Mesenchymal stem cell (in vitro differentiated cells and primary cell): ENCODE results near the gene C8A.

Source experiments
- DNase-seq: peaks from one replicate; pipeline ENCODE4 v3.0.0-alpha.2; 2013
- H2AFZ ChIP-seq: one replicate; pipeline ENCODE4 v1.6.1; 2013; ENCODE audit warnings: low read depth, mild to moderate bottlenecking, control low read depth, inconsistent platforms, low read length, moderate library complexity
- H2AK5ac ChIP-seq: 2 replicates; pipeline ENCODE4 v1.6.1; 2013; ENCODE audit warnings: low read length, moderate library complexity, mild to moderate bottlenecking, inconsistent platforms; ENCODE audit not compliant: severe bottlenecking
- H2BK120ac ChIP-seq: one replicate; pipeline ENCODE4 v1.6.1; 2013; ENCODE audit warnings: low read depth, mild to moderate bottlenecking, inconsistent platforms, low read length, moderate library complexity
- H2BK12ac ChIP-seq, 2 experiments: one replicate each; pipeline ENCODE4 v1.6.1; 2013; ENCODE audit warnings: inconsistent platforms in 2 of 2, low read length in 2 of 2, mild to moderate bottlenecking in 2 of 2, moderate library complexity in 2 of 2, control low read depth in 1 of 2
- H2BK15ac ChIP-seq: one replicate; pipeline ENCODE4 v1.6.1; 2013; ENCODE audit warnings: mild to moderate bottlenecking, low read depth, inconsistent platforms; ENCODE audit not compliant: poor library complexity, severe bottlenecking
- H2BK5ac ChIP-seq: 2 replicates; pipeline ENCODE4 v1.6.1; 2013; ENCODE audit warnings: low read depth, mild to moderate bottlenecking, low read length, control low read depth, inconsistent platforms; ENCODE audit not compliant: poor library complexity, severe bottlenecking
- H3K14ac ChIP-seq, 2 experiments: one replicate each; pipeline ENCODE4 v1.6.1; 2013; ENCODE audit warnings: inconsistent platforms in 2 of 2, low read length in 2 of 2, control low read depth in 1 of 2, mild to moderate bottlenecking in 1 of 2, moderate library complexity in 1 of 2
- H3K18ac ChIP-seq, 2 experiments: one replicate each; pipeline ENCODE4 v1.6.1; 2013; ENCODE audit warnings: inconsistent platforms in 2 of 2, low read length in 2 of 2, control low read depth in 1 of 2, low read depth in 1 of 2, mild to moderate bottlenecking in 1 of 2
- H3K23ac ChIP-seq, 2 experiments: one replicate each; pipeline ENCODE4 v1.6.1; 2013; ENCODE audit warnings: inconsistent platforms in 2 of 2, low read length in 2 of 2, mild to moderate bottlenecking in 2 of 2, moderate library complexity in 2 of 2, control low read depth in 1 of 2
- H3K27ac ChIP-seq: 2 replicates; pipeline ENCODE4 v1.5.1; 2013; ENCODE audit warnings: mild to moderate bottlenecking, moderate library complexity, low read length, control low read depth, inconsistent platforms; ENCODE audit not compliant: poor library complexity, severe bottlenecking
- H3K27me3 ChIP-seq, 2 experiments: 2 replicates each; pipeline versions ENCODE4 v1.6.1 to v1.7.0; 2013; ENCODE audit warnings: low read length in 2 of 2, mild to moderate bottlenecking in 2 of 2, moderate library complexity in 2 of 2, control low read depth in 1 of 2, inconsistent platforms in 1 of 2; ENCODE audit not compliant: control insufficient read depth in 1 of 2, insufficient read depth in 1 of 2
- H3K36me3 ChIP-seq, 2 experiments: 2 replicates each; pipeline versions ENCODE4 v1.6.1 to v1.7.0; 2013; ENCODE audit warnings: low read length in 2 of 2, control low read depth in 1 of 2, inconsistent platforms in 1 of 2, low read depth in 1 of 2, mild to moderate bottlenecking in 1 of 2; ENCODE audit not compliant: insufficient read depth in 2 of 2, control insufficient read depth in 1 of 2
- H3K4ac ChIP-seq, 2 experiments: one replicate each; pipeline ENCODE4 v1.6.1; 2013; ENCODE audit warnings: inconsistent platforms in 2 of 2, low read length in 2 of 2, mild to moderate bottlenecking in 2 of 2, moderate library complexity in 2 of 2, control low read depth in 1 of 2, low read depth in 1 of 2
- H3K4me1 ChIP-seq: 2 replicates; pipeline ENCODE4 v1.6.1; 2013; ENCODE audit warnings: low read depth, low read length, control low read depth; ENCODE audit not compliant: control insufficient read depth, insufficient read depth
- H3K4me2 ChIP-seq: 2 replicates; pipeline ENCODE4 v1.6.1; 2013; ENCODE audit warnings: low read length, mild to moderate bottlenecking, inconsistent platforms; ENCODE audit not compliant: poor library complexity, severe bottlenecking
- H3K4me3 ChIP-seq, 2 experiments: 2 replicates each; pipeline versions ENCODE4 v1.5.1 to v1.7.0; 2013; ENCODE audit warnings: low read length in 2 of 2, mild to moderate bottlenecking in 2 of 2, control low read depth in 1 of 2, low read depth in 1 of 2; ENCODE audit not compliant: insufficient read depth in 1 of 2
- H3K79me1 ChIP-seq: replicated peaks from 2 replicates; pipeline ENCODE4 v1.6.1; 2013; ENCODE audit warnings: mild to moderate bottlenecking, control low read depth, low read length, inconsistent platforms; ENCODE audit not compliant: poor library complexity, severe bottlenecking
- H3K9ac ChIP-seq: 2 replicates; pipeline ENCODE4 v1.7.0; 2013; ENCODE audit warnings: mild to moderate bottlenecking, low read length, moderate library complexity
- H3K9me3 ChIP-seq: 2 replicates; pipeline ENCODE4 v1.7.0; 2013; ENCODE audit warnings: mild to moderate bottlenecking, low read length; ENCODE audit not compliant: control insufficient read depth
- H4K8ac ChIP-seq: one replicate; pipeline ENCODE4 v1.6.1; 2013; ENCODE audit warnings: inconsistent platforms, mild to moderate bottlenecking, low read length, moderate library complexity
- H4K91ac ChIP-seq: one replicate; pipeline ENCODE4 v1.6.1; 2013; ENCODE audit warnings: mild to moderate bottlenecking, low read length, inconsistent platforms
- WGBS: methylation state at CpG from one replicate; pipeline ENCODE4 v1.1.7; 2013; ENCODE audit warnings: mixed read lengths; 5-methylcytosine and 5-hydroxymethylcytosine counted together

The C8A gene

DNA sequence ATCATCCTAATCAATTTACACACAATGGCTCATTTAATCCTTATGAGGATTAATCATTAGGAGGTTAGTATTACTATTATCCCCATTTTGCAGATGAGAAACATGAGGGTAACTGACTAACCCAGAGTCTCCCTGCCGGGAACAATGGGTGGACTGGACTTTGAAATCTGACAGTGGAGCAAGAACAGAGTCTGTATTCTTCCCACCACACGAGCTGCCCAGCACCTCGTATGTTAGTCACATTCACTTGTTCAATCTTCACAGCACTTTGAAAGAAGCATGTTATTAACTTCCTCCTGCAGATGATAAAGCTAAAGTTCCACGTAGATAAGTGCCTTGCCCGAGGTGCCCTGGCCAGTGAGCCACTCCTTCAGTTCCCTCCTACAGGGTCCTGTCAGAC is 98.8 kb downstream of the C8A start:
- no peak overlapping the region for H2AK5ac ChIP-seq
- H3K14ac ChIP-seq: no peak overlapping the region
- H3K18ac ChIP-seq: no peak overlapping the region
- no peak overlapping the region for H3K9ac ChIP-seq
- no peaks in the 10 kb centered on the region for H3K27me3 ChIP-seq
- no peak overlapping the region for H3K4me3 ChIP-seq
- H2BK5ac ChIP-seq: no peak overlapping the region
- no peak overlapping the region for H2AFZ ChIP-seq
- no peak overlapping the region for H2BK12ac ChIP-seq
- no peak overlapping the region for H4K91ac ChIP-seq
- no peak overlapping the region for H3K4ac ChIP-seq
- no peak overlapping the region for H2BK15ac ChIP-seq
- H3K27ac ChIP-seq: no peak overlapping the region
- H3K36me3 ChIP-seq: no peaks in the 10 kb centered on the region
- no peak overlapping the region for H4K8ac ChIP-seq
- no peaks in the 10 kb centered on the region for H3K4me1 ChIP-seq
- H3K9me3 ChIP-seq: no peaks in the 10 kb centered on the region
- H3K23ac ChIP-seq: no peak overlapping the region
- no peak for DNase-seq
- H3K4me2 ChIP-seq: no peak overlapping the region
- whole genome bisulfite sequencing: 65% methylated on average over 5 of the region's 5 CpGs
- H3K79me1 ChIP-seq: no peaks in the 10 kb centered on the region
- no peak overlapping the region for H2BK120ac ChIP-seq

DNA sequence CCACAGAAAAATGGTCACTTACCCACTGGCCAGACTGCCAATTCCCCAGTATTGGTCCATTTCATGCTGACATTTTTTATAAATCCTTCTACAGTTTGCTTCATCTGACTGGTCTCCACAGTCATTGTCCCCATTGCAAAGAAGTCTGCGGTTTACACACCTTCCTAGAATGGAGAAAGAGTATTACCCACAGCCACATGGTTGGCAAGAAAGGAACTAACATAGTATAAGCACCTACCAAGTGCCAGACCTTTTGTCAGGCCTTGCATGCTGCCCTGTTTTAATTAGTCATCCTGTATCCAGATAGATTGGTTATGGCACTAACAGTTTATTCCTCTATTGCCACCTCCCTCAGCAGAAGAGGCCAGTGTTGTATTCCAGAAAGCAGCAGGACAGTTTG is 100.1 kb downstream of the C8A start:
- H2AFZ ChIP-seq: no peak overlapping the region
- H3K36me3 ChIP-seq: no peaks in the 10 kb centered on the region
- H3K79me1 ChIP-seq: no peaks in the 10 kb centered on the region
- H2BK5ac ChIP-seq: no peak overlapping the region
- DNase-seq: no peak
- H3K27ac ChIP-seq: no peak overlapping the region
- no peak overlapping the region for H4K91ac ChIP-seq
- no peak overlapping the region for H3K9ac ChIP-seq
- H2BK15ac ChIP-seq: no peak overlapping the region
- H2BK120ac ChIP-seq: no peak overlapping the region
- no peak overlapping the region for H3K4ac ChIP-seq
- H3K14ac ChIP-seq: no peak overlapping the region
- WGBS: 81% methylated on average over 1 of the region's 1 CpG
- no peak overlapping the region for H3K23ac ChIP-seq
- no peak overlapping the region for H2BK12ac ChIP-seq
- no peak overlapping the region for H3K18ac ChIP-seq
- H3K4me2 ChIP-seq: no peak overlapping the region
- no peak overlapping the region for H2AK5ac ChIP-seq
- no peak overlapping the region for H3K4me3 ChIP-seq
- H3K27me3 ChIP-seq: no peaks in the 10 kb centered on the region
- H4K8ac ChIP-seq: no peak overlapping the region
- no peaks in the 10 kb centered on the region for H3K9me3 ChIP-seq
- H3K4me1 ChIP-seq: no peaks in the 10 kb centered on the region

DNA sequence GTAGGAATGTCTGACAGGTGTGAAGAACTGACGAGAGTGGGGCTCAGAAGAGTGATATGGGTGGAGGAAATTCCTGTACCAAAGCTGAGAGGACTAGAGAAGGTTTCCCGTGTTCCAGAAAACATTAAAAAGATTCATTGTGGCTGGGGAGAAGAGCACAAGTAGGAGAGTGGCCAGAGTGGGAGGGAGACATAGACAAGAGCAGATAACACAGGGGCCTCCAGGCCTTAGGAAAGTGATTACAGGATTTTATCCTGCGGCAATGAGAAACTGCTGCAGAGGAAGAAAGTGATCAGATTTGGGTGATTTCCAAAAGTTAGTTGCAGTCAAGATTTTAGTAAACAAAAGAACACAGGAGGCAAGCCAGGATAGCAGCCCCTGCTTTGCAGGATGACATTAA is 103.3 kb downstream of the C8A start:
- Histone ChIP-seq H3K14ac (no peak overlapping the region), H2AFZ (no peak overlapping the region), H4K8ac (no peak overlapping the region), H3K79me1 (no peaks in the 10 kb centered on the region), H3K36me3 (no peaks in the 10 kb centered on the region), H4K91ac (no peak overlapping the region), H2BK12ac (no peak overlapping the region), H3K27me3 (no peaks in the 10 kb centered on the region), H3K9me3 (no peaks in the 10 kb centered on the region), H3K4me1 (no peaks in the 10 kb centered on the region), H2AK5ac (no peak overlapping the region), H3K27ac (no peak overlapping the region), H3K23ac (no peak overlapping the region), H2BK15ac (no peak overlapping the region), H3K9ac (no peak overlapping the region), H2BK5ac (no peak overlapping the region), H2BK120ac (no peak overlapping the region), H3K4ac (no peak overlapping the region), H3K18ac (no peak overlapping the region), H3K4me2 (no peak overlapping the region), H3K4me3 (no peak overlapping the region)
- DNase-seq: no peak
- WGBS: 39% methylated on average over 3 of the region's 3 CpGs

DNA sequence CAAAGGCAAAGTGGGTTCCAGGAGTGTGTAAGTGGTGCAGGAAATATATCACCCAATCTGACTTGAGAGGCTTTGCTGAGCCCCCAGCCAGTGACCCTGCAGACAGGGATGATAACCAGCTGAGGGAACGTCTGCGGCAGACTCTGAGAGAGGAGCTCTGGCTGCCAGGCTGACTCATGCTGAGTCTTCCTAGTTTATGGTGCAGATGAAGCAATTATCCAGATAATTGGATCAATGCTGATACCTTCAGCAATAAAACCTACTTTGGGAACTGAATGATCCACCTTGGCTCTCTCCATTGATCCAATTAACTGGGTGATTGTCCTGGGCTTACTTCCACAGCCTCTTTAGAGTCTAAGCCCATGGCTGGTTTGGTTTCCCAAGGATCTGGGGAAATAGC is 103.9 kb downstream of the C8A start:
- Histone ChIP-seq H3K4me1 (no peaks in the 10 kb centered on the region), H4K8ac (no peak overlapping the region), H2AK5ac (no peak overlapping the region), H3K4me3 (no peak overlapping the region), H3K36me3 (no peaks in the 10 kb centered on the region), H3K27me3 (no peaks in the 10 kb centered on the region), H2BK15ac (no peak overlapping the region), H4K91ac (no peak overlapping the region), H3K79me1 (no peaks in the 10 kb centered on the region), H3K4ac (no peak overlapping the region), H3K27ac (no peak overlapping the region), H3K9ac (no peak overlapping the region), H2BK12ac (no peak overlapping the region), H3K4me2 (no peak overlapping the region), H2AFZ (no peak overlapping the region), H3K18ac (no peak overlapping the region), H3K9me3 (no peaks in the 10 kb centered on the region), H2BK5ac (no peak overlapping the region), H2BK120ac (no peak overlapping the region), H3K14ac (no peak overlapping the region), H3K23ac (no peak overlapping the region)
- WGBS: 0% methylated on average over 2 of the region's 2 CpGs
- DNase-seq: peak; percentile 22
